Mucosa of rectum (tissue), 2 donors: ENCODE results near the gene ATAD1.

Experiments used
- H3K27ac ChIP-seq, 2 donors: one replicate each; pipeline ENCODE4 v1.7.0; 2013; ENCODE audit warnings: inconsistent platforms in 2 of 2, low read depth in 2 of 2, low read length in 2 of 2
- H3K27me3 ChIP-seq, 2 donors: one replicate each; pipeline ENCODE4 v1.7.0; 2013; ENCODE audit warnings: low read length in 2 of 2; ENCODE audit not compliant: control insufficient read depth in 2 of 2, insufficient read depth in 2 of 2
- H3K36me3 ChIP-seq, 2 donors: one replicate each; pipeline ENCODE4 v1.7.0; 2013; ENCODE audit warnings: low read length in 2 of 2; ENCODE audit not compliant: control insufficient read depth in 2 of 2, insufficient read depth in 2 of 2
- H3K4me1 ChIP-seq, 2 donors: one replicate each; pipeline ENCODE4 v1.7.0; 2013; ENCODE audit warnings: low read length in 2 of 2, mild to moderate bottlenecking in 1 of 2; ENCODE audit not compliant: control insufficient read depth in 2 of 2, insufficient read depth in 2 of 2
- H3K4me3 ChIP-seq, 2 donors: one replicate each; pipeline ENCODE4 v1.7.0; 2013; ENCODE audit warnings: low read length in 2 of 2
- H3K9ac ChIP-seq, 2 donors: one replicate each; pipeline ENCODE4 v1.7.0; 2013; ENCODE audit warnings: low read length in 2 of 2, low read depth in 1 of 2, mild to moderate bottlenecking in 1 of 2
- H3K9me3 ChIP-seq, 2 donors: one replicate each; pipeline ENCODE4 v1.7.0; 2013; ENCODE audit warnings: low read length in 2 of 2; ENCODE audit not compliant: control insufficient read depth in 2 of 2
- donor health status: healthy.
- donor health status: Normal muscosa, but diverticular disease.

The ATAD1 gene

DNA sequence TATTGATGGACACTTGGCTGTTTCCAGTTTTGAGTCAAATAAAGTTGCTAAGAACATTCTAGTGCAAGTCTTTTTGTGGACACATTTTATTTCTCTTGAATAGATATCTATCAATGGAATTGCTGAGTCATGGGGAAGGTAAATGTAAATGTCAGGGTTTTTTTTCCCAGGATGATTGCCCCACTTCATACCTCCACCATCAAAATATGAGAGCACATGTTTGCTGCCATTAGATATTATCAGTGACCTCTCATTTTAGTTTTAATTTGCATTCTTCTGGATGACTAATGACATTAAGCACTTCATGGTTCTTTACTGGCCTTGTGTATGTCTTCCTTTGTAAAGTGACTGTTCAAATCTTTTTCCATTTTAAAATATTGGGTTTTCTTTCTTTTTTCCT lies 112.7 kb downstream of the ATAD1 start:
- Histone ChIP-seq H3K9me3 (no peaks in the 10 kb centered on the region), H3K9ac (no peak overlapping the region), H3K4me1 (peaks cover 0 to 15% of the 10 kb centered on the region in 2 donors), H3K4me3 (no peak overlapping the region), H3K36me3 (peaks cover 4 to 7% of the 10 kb centered on the region in 2 donors), H3K27me3 (no peaks in the 10 kb centered on the region), H3K27ac (no peak overlapping the region)

DNA sequence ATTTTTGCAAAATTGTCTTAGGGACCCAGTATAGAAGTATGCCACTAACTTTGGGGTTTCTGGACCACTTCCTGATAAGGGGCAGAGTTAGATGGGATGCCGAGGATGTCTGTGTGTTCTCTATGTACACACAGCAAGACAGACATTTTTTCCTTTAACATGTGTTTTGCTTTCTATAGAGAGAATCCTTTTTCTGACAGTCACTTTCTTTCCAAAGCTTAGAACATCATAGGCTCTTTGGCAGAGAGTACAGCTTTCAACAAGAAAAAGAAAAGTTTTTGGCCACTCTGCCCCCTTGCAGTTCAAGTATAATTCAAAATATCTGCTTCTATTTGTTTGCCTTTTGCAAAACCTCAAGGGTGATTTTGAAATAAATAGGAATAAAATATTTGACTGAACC lies 114.3 kb downstream of the ATAD1 start:
- H3K36me3 ChIP-seq: no peaks in the 10 kb centered on the region
- H3K27ac ChIP-seq: no peak overlapping the region
- H3K9me3 ChIP-seq: no peaks in the 10 kb centered on the region
- H3K9ac ChIP-seq: no peak overlapping the region
- no peak overlapping the region for H3K4me3 ChIP-seq
- no peaks in the 10 kb centered on the region for H3K27me3 ChIP-seq
- H3K4me1 ChIP-seq: peaks cover 0 to 15% of the 10 kb centered on the region in 2 donors

DNA sequence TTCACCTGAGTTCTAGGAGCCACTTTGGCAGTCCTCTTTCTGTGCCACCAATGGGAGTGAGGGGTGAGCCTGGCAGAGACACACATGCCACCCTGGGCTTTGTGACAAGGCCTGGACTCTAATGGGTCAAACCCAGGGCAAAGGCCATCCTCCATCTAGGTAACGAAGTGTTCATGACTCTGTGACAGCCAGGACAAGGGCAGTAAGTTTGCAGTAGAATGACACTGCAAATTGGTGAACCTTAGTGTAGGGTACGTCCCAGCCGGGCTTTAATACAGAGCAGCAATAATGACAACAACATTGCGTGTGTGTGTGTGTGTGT lies 115.1 kb downstream of the ATAD1 start:
- no peak overlapping the region for H3K4me3 ChIP-seq
- no peaks in the 10 kb centered on the region for H3K27me3 ChIP-seq
- no peak overlapping the region for H3K9ac ChIP-seq
- H3K27ac ChIP-seq: peak overlapping the region; percentile 24 to 63
- no peaks in the 10 kb centered on the region for H3K9me3 ChIP-seq
- no peaks in the 10 kb centered on the region for H3K36me3 ChIP-seq
- H3K4me1 ChIP-seq: peaks cover 0 to 15% of the 10 kb centered on the region in 2 donors

DNA sequence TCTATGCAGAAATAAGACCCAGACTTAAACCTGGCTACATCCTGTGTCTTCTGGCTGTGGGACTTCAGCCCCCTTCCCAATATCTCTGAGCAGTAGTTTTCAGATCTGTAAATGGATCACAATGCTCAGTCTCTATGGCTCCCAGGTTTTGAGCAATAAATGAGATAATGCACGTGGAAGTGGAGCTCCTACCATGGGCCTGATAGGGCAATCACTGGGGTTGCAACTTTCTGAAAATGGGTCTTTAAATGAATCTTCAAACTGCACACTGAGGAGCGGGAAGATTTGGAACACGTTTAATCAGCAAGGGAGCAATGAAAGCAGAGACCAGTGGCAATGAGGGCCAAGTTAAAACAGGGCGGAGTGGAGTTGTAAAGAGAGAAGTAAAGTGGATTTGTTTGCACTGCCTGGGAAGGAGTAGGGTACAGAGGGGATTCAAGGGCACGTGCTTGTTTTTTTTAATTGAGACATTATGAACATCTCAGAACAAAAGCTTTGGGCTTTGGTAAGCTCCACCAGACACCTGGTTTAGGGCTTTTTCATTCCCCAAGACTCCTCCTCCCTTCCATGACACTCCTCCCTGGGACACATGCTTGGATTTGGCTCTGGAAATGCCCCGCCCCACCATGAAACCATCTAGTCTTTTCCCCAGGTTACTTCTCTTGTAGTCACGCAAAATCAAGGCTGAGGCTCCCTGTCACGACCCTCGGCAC lies 115.6 kb downstream of the ATAD1 start:
- H3K4me1 ChIP-seq: peaks cover 2 to 20% of the 10 kb centered on the region in 2 donors
- H3K27me3 ChIP-seq: no peaks in the 10 kb centered on the region
- no peak overlapping the region for H3K9ac ChIP-seq
- no peaks in the 10 kb centered on the region for H3K9me3 ChIP-seq
- no peak overlapping the region for H3K4me3 ChIP-seq
- no peaks in the 10 kb centered on the region for H3K36me3 ChIP-seq
- H3K27ac ChIP-seq: peak overlapping the region; percentile 32 to 63
